Measurements from ENCODE around the gene CACNA1B.

The CACNA1B gene

GRCh38 chr9:137969008-137969407 lies 91.4 kb downstream of the CACNA1B start:
- DNase-seq = no peak

GRCh38 chr9:137969685-137970084 lies 92.1 kb downstream of the CACNA1B start:
- no peak for DNase-seq

GRCh38 chr9:137970098-137970497 lies 92.5 kb downstream of the CACNA1B start:
- DNase-seq = no peak

- no peak for DNase-seq
Observed at GRCh38 chr9:137970686-137971476, 93.3 kb downstream of the CACNA1B start.

GRCh38 chr9:137971477-137972138 lies 94.0 kb downstream of the CACNA1B start:
- no peak for DNase-seq

GRCh38 chr9:137972355-137972987 lies 94.9 kb downstream of the CACNA1B start:
- no peak for DNase-seq

- DNase-seq = no peak
Observed at GRCh38 chr9:137972988-137973470, 95.4 kb downstream of the CACNA1B start.

GRCh38 chr9:137973829-137974416 lies 96.3 kb downstream of the CACNA1B start:
- no peak for DNase-seq

- DNase-seq = no peak
Observed at GRCh38 chr9:137974746-137975526, 97.4 kb downstream of the CACNA1B start.

GRCh38 chr9:137975527-137975913 lies 97.9 kb downstream of the CACNA1B start:
- no peak for DNase-seq

GRCh38 chr9:137975936-137976565 lies 98.5 kb downstream of the CACNA1B start:
- no peak for DNase-seq

GRCh38 chr9:137977571-137978261 lies 100.1 kb downstream of the CACNA1B start:
- no peak for DNase-seq

GRCh38 chr9:137978262-137978714 lies 100.7 kb downstream of the CACNA1B start:
- no peak for DNase-seq

- DNase-seq = no peak
Observed at GRCh38 chr9:137982200-137982599, 104.6 kb downstream of the CACNA1B start.

GRCh38 chr9:137984005-137984404 lies 106.4 kb downstream of the CACNA1B start:
- DNase-seq = no peak

GRCh38 chr9:137984520-137985257 lies 107.1 kb downstream of the CACNA1B start:
- no peak for DNase-seq

- no peak for DNase-seq
Observed at GRCh38 chr9:137985637-137986071, 108.1 kb downstream of the CACNA1B start.

GRCh38 chr9:137986268-137987099 lies 108.9 kb downstream of the CACNA1B start:
- DNase-seq = no peak

GRCh38 chr9:137987244-137988030 lies 109.9 kb downstream of the CACNA1B start:
- DNase-seq = no peak

Data from bone marrow (tissue), 2 donors.